NCI-H1694 (cell line): ENCODE results near the gene CUL2.
"Not testable (repeated sequence)": the region's sequence is repeated elsewhere in the genome, so short reads cannot be mapped to it uniquely, and the experiment has no call there.

Experiments used
- DNase-seq: peaks from one replicate; lab custom pipeline; 2025; lab: John Stamatoyannopoulos, UW

The CUL2 gene

DNA sequence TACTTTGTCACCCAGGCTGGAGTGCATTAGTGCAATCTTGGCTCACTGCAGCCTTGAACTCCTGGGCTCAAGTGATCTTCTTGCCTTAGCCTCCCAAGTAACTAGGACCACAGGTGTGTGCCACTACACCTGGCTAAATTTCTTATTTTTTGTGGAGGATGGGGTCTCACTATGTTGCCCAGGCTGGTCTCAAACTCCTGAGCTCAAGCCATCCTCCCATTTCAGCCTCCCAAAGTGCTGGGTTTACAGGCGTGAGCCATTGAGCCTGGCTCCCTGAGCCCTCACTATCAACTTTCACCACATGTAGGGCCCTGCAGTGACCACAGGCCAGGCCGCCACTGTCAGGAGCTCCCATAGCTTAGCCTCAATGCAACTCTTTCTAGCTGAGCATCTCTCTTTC lies 110.2 kb downstream of the CUL2 start:
- DNase-seq: no peak

GRCh38 chr10:34978080-34978479 lies 112.1 kb downstream of the CUL2 start:
- DNase-seq: no peak

- DNase-seq: not testable (repeated sequence)
Observed at GRCh38 chr10:34976380-34976910, 113.7 kb downstream of the CUL2 start.

DNA sequence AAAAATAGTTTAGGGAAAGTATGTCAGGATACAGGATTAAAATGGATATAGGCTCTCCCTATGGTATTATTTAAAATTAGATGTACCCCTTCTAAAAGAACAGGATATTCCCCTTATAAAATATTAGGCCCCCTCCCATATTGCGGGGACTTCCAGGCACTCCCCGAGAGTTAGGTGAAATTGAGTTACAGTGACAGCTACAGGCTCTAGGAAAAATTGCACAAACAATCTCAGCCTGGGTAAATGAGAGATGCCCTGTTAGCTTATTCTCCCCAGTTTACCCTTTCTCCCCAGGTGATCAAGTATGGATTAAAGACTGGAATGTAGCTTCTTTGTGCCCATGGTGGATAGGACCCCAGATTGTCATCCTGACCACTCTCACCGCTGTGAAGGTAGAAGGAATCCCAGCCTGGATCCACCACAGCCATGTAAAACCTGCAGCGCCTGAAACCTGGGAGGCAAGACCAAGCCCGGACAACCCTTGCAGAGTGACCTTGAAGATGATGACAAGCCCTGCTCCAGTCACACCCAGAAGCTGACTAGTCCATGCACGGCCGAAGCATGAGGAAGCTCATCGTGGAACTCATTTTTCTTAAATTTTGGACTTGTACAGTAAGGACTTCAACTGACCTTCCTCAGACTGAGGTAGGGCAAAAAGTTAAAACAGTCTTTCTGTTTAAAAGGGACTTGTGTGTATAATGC lies 115.6 kb downstream of the CUL2 start:
- DNase-seq: not testable (repeated sequence)

DNA sequence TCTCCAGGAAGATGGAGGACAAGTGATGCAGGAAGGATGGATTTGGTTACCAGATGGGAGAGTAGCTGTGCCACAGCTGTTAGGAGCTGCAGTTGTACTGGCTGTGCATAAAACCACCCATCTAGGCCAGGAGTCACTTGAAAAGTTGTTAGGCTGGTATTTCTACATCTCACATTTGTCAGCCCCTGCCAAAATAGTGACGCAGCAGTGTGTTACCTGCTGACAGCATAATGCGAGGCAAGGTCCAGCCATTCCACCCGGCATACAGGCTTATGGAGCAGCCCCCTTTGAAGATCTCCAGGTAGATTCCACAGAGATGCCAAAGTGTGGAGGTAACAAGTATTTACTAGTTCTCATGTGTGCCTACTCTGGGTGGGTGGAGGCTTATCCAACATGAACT lies 116.4 kb downstream of the CUL2 start:
- not testable (repeated sequence) for DNase-seq

DNA sequence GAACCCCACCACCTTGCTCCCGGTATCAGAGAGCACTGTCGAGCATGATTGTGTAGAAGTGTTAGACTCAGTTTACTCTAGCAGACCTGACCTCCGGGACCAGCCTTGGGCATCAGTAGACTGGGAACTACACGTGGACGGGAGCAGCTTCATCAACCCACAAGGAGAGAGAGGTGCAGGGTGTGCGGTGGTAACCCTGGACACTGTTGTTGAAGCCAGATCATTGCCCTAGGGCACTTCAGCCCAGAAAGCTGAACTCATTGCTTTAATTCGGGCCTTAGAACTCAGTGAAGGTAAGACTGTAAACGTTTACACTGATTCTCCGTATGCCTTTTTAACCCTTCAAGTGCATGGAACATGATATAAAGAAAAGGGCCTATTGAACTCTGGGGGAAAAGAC lies 117.0 kb downstream of the CUL2 start:
- DNase-seq: not testable (repeated sequence)

DNA sequence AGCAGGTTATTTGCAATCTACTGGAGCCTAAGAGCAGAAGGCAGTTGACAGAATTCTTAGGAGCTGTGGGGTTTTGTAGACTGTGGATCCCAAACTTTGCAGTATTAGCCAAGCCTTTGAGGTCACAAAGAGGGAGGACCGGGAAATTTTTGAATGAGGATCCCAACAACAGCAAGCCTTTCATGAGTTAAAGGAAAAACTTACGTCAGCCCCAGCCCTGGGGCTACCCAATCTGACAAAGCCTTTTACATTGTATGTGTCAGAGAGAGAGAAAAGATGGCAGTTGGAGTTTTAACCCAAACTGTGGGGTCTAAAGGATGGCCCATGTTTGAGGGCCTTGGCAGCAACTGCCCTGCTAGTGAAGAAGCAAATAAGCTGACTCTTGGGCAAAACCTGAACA lies 117.5 kb downstream of the CUL2 start:
- not testable (repeated sequence) for DNase-seq

- DNase-seq: not testable (repeated sequence)
Observed at GRCh38 chr10:34971606-34972334, 118.4 kb downstream of the CUL2 start.

- no peak for DNase-seq
Observed at GRCh38 chr10:34969171-34969570, 121.0 kb downstream of the CUL2 start.

GRCh38 chr10:34967335-34967880 lies 122.7 kb downstream of the CUL2 start:
- DNase-seq: no peak

DNA sequence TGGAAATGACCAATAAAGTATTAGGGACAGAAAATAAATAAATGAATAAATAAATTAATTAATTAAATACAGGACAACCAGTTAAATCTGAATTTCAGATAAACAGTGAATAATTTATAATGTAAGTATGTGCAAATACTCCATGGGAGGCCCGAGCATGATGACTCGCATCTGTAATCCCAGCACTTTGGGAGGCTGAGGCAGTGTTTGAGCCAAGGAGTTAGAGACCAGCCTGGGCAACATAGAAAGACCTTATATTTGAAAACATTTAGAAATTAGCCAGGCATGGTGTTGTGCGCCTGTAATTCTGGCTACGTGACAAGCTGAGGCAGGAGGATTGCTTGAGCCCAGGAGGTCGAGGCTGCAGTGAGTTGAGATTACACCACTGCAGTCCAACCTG lies 123.7 kb downstream of the CUL2 start:
- no peak for DNase-seq

DNA sequence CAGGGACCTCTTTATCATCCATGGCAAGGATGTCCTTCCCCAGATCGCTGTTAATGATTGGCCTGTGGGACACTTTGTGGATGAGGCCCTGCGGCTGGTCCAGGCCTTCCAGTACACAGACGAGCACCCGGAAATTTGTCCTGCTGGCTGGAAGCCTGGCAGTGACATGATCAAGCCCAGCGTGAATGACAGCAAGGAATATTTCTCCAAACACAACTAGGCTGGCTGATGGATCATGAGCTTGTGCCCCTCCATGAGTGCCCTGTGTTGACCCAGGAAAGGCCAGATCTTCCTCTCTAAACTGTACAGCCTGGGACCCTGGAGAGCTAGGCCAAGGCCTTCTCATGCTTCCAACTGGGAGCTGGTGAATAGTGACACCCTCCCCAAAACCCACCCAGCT lies 124.1 kb downstream of the CUL2 start:
- DNase-seq: no peak

GRCh38 chr10:34964166-34964800 lies 125.9 kb downstream of the CUL2 start:
- no peak for DNase-seq

GRCh38 chr10:34962866-34963265 lies 127.3 kb downstream of the CUL2 start:
- DNase-seq: no peak

DNA sequence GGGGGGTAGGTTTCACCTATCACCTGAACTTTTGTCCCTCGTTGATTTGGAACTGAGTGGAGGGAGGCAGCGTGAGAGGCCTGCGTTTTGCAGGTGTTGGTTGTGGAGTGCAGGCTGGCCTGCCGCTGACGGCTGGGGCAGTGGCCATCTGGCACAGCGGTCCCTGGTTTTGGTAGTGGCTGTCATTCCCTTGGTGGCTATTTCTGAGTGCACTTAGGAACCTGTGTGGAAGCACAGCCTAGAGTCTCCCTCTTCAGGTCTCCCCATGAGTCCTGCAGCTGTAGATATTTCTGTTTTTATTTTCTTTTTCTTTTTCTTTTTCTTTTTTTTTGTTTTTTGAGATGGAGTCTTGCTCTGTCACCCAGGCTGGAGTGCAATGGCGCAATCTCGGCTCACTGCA lies 129.2 kb downstream of the CUL2 start:
- peak; percentile 17 for DNase-seq

- DNase-seq: no peak
Observed at GRCh38 chr10:34959786-34960185, 130.4 kb downstream of the CUL2 start.

GRCh38 chr10:34959321-34959720 lies 130.8 kb downstream of the CUL2 start:
- no peak for DNase-seq
